Tibial nerve (tissue), 3 donors: ENCODE data around the gene CEP85L.

Experiments
- CTCF ChIP-seq, 5 experiments: fragments of 200-600 bp in 3 of 5; fragments of 450-650 bp in 2 of 5; sonication (generic) in 3 of 5; IDR thresholded peaks; one replicate each; pipeline ENCODE4 v1.5.1; 2016 to 2019; ENCODE audit warnings: antibody characterized with exemption in 5 of 5, mild to moderate bottlenecking in 3 of 5, moderate library complexity in 2 of 5
- POLR2A ChIP-seq, 2 donors: fragments of 450-650 bp; IDR thresholded peaks; one replicate each; pipeline ENCODE4 v1.6.1; 2017; ENCODE audit warnings: antibody characterized with exemption in 2 of 2, mild to moderate bottlenecking in 2 of 2, moderate library complexity in 2 of 2

- TF ChIP-seq POLR2A (IDR thresholded peaks at IDR 0.05): no peak
- TF ChIP-seq CTCF (IDR thresholded peaks at IDR 0.05): no peak
These were observed 34.0 kb downstream of the CEP85L start for GRCh38 chr6:118617417-118617816.
